Right lobe of liver (tissue), 4 donors: ENCODE data around the gene PARP15.

ENCODE experiments used
- POLR2A ChIP-seq: fragments of 450-650 bp; IDR thresholded peaks from one replicate; pipeline ENCODE4 v1.6.1; 2017; ENCODE audit warnings: antibody characterized with exemption, mild to moderate bottlenecking
- TF ChIP-seq, protein P1 (sequence below), 4 donors: fragments of 200-600 bp in 3 of 4; fragments of 450-650 bp in 1 of 4; IDR thresholded peaks; one replicate each; pipeline versions ENCODE4 v1.5.1 to v1.8.0; 2016 to 2022; ENCODE audit warnings: antibody characterized with exemption in 4 of 4, mild to moderate bottlenecking in 2 of 4
- donor health status: DM: no; HTN: no; CAD: no.
- donor health status: DM: no; HTN: no; CAD: no.
- donor health status: DM: no; HTN: yes; CAD: no.

DNA sequence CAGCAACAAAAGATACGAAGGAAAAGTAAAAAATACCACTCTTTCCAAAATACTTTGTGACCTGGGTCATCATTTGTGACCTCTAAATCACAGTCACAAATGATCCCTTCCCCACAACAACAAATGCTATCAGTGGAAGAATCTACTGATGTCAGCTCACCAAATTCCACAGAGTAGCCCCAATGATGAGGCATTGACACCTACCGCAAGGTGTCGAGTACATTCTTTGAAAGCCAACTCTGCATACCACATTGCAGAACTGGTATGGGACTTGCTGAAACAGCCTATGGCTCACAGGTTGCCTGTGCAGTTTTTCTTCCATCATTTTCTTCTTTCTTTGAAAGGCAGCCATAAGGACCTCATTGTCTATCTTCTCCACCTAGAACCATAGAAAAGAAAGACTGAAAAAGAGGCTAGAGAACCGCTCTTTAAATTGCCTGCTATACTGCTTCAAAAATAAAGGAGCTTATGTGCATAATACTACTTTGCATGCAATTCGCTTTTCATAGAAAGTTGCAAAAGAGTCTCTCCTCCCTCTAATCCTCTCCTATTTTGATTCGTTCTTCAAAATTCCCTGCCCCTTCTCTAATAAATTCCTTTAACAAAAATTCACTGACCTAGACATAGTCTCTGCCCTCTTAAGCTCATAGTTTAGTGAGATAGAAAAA is 41.4 kb upstream of the PARP15 start:
- no peak for TF ChIP-seq POLR2A
- TF ChIP-seq, protein P1, sequence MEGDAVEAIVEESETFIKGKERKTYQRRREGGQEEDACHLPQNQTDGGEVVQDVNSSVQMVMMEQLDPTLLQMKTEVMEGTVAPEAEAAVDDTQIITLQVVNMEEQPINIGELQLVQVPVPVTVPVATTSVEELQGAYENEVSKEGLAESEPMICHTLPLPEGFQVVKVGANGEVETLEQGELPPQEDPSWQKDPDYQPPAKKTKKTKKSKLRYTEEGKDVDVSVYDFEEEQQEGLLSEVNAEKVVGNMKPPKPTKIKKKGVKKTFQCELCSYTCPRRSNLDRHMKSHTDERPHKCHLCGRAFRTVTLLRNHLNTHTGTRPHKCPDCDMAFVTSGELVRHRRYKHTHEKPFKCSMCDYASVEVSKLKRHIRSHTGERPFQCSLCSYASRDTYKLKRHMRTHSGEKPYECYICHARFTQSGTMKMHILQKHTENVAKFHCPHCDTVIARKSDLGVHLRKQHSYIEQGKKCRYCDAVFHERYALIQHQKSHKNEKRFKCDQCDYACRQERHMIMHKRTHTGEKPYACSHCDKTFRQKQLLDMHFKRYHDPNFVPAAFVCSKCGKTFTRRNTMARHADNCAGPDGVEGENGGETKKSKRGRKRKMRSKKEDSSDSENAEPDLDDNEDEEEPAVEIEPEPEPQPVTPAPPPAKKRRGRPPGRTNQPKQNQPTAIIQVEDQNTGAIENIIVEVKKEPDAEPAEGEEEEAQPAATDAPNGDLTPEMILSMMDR (IDR thresholded peaks at IDR 0.05): no peak
